ENCODE data around the gene PDP2.

GRCh38 chr16:66932076-66932475, 51.8 kb downstream of the PDP2 start:
- TF ChIP-seq CTCF (conservative IDR thresholded peaks at IDR 0.05; ENCODE audit: low read length) (no peak), EZH2phosphoT487 (IDR thresholded peaks at IDR 0.05; ENCODE audit: borderline replicate concordance, low read depth, low read length) (no peak)

Data from OCI-LY7 (cell line).